CD4-positive, alpha-beta T cell treated with Interleukin-17A for 1 hour (primary cell): ENCODE data around the gene NEK11.

Experiments
- DNase-seq: peaks from one replicate; pipeline ENCODE4 v3.0.0-alpha.2; 2020

NEK11 gene

GRCh38 chr3:131231710-131232389, 205.2 kb downstream of the NEK11 start:
- DNase-seq, result no peak

GRCh38 chr3:131232711-131233267, 206.1 kb downstream of the NEK11 start:
- DNase-seq, result no peak

- no peak for DNase-seq
Measured at GRCh38 chr3:131233900-131234668, 207.4 kb downstream of the NEK11 start.

- DNase-seq, result no peak
Measured at GRCh38 chr3:131236421-131236820, 209.7 kb downstream of the NEK11 start.

- no peak for DNase-seq
Measured at GRCh38 chr3:131238496-131238895, 211.8 kb downstream of the NEK11 start.

GRCh38 chr3:131239267-131239666, 212.6 kb downstream of the NEK11 start:
- no peak for DNase-seq

- DNase-seq, result no peak
Measured at GRCh38 chr3:131242201-131242600, 215.5 kb downstream of the NEK11 start.

GRCh38 chr3:131250466-131250865, 223.8 kb downstream of the NEK11 start:
- no peak for DNase-seq

GRCh38 chr3:131260525-131260924, 233.8 kb downstream of the NEK11 start:
- no peak for DNase-seq

GRCh38 chr3:131261104-131261503, 234.4 kb downstream of the NEK11 start:
- no peak for DNase-seq

GRCh38 chr3:131275556-131275955, 248.9 kb downstream of the NEK11 start:
- no peak for DNase-seq

GRCh38 chr3:131277836-131278497, 251.3 kb downstream of the NEK11 start:
- no peak for DNase-seq

- DNase-seq, result no peak
Measured at GRCh38 chr3:131279577-131279976, 252.9 kb downstream of the NEK11 start.

- DNase-seq, result no peak
Measured at GRCh38 chr3:131282379-131282778, 255.7 kb downstream of the NEK11 start.

GRCh38 chr3:131282967-131283366, 256.3 kb downstream of the NEK11 start:
- DNase-seq, result no peak

GRCh38 chr3:131283862-131284261, 257.2 kb downstream of the NEK11 start:
- DNase-seq, result no peak

GRCh38 chr3:131284302-131284701, 257.6 kb downstream of the NEK11 start:
- no peak for DNase-seq

GRCh38 chr3:131285456-131285855, 258.8 kb downstream of the NEK11 start:
- DNase-seq, result no peak

GRCh38 chr3:131299836-131300235, 273.2 kb downstream of the NEK11 start:
- DNase-seq, result no peak

GRCh38 chr3:131303848-131304247, 277.2 kb downstream of the NEK11 start:
- DNase-seq, result no peak

- no peak for DNase-seq
Measured at GRCh38 chr3:131304890-131305289, 278.2 kb downstream of the NEK11 start.

- no peak for DNase-seq
Measured at GRCh38 chr3:131306242-131306641, 279.6 kb downstream of the NEK11 start.

GRCh38 chr3:131314318-131314717, 287.6 kb downstream of the NEK11 start:
- DNase-seq, result no peak

- no peak for DNase-seq
Measured at GRCh38 chr3:131315162-131315561, 288.5 kb downstream of the NEK11 start.
